Measurements from ENCODE around the gene ZCWPW1.

DNA sequence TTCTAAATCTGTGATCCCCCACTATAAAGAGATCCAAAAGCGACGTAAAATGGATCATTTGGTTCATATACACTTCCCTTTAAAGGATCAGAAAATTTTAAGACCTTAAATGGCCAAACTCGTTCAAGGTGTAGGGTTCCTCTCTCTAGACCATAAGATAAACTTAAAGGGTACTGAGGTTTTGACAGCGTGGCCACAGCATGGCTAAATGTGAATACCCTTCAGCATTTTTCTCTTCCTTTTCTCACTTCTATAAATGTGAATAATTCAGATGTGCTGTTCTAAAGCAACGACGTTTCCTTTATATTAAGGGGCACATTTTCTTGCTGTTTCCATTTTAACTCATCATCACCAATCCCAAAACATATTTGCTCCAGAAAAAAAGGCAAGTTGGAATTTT is 5.2 kb downstream of the ZCWPW1 start:
- TF ChIP-seq POLR2A (IDR thresholded peaks at IDR 0.05) (no peak), POLR2AphosphoS5 (IDR thresholded peaks at IDR 0.05) (no peak)
